HepG2 (cell line): ENCODE results near the gene ETV3L. TPM values are rescaled to one million over a fixed set of nuclear protein-coding genes. Genes with fewer than 3 reads are reported as not detected.

Source experiments
- FOXA3 ChIP-seq: IDR thresholded peaks from 2 replicates; pipeline ENCODE4 v1.6.1; 2016; ENCODE audit warnings: missing genetic modification reagents, missing compliant biosample characterization
- HHEX ChIP-seq: IDR thresholded peaks from 2 replicates; pipeline ENCODE4 v1.6.1; 2016; ENCODE audit warnings: control low read depth
- NFKB2 ChIP-seq: sonication (generic); formaldehyde crosslinking; IDR thresholded peaks from 2 replicates; pipeline ENCODE4 v1.4.0; 2020; ENCODE audit warnings: missing genetic modification reagents, borderline replicate concordance
- NFKBIZ ChIP-seq: IDR thresholded peaks from 2 replicates; pipeline ENCODE4 v1.6.1; 2018; ENCODE audit warnings: missing genetic modification reagents, missing compliant biosample characterization
- RARG ChIP-seq: sonication (generic); formaldehyde crosslinking; IDR thresholded peaks from 2 replicates; pipeline ENCODE4 v1.4.0; 2020; ENCODE audit warnings: low read depth, mild to moderate bottlenecking, missing genetic modification reagents
- SAP130 ChIP-seq: IDR thresholded peaks from 2 replicates; pipeline ENCODE4 v1.6.1; 2016; ENCODE audit warnings: low read depth
- SMYD3 ChIP-seq: sonication (generic); formaldehyde crosslinking; IDR thresholded peaks from 2 replicates; pipeline ENCODE4 v1.8.1; 2023; ENCODE audit warnings: mild to moderate bottlenecking, missing genetic modification reagents
- TBL1XR1 ChIP-seq: fragments of 150-350 bp; IDR thresholded peaks from 2 replicates; pipeline ENCODE4 v1.6.1; 2014; ENCODE audit warnings: borderline replicate concordance, low read length; ENCODE audit not compliant: partially characterized antibody
- U2AF2 ChIP-seq: fragments of 200-400 bp; formaldehyde crosslinking; IDR thresholded peaks from 2 replicates; pipeline ENCODE4 v1.6.1; 2017; ENCODE audit warnings: low read depth, mild to moderate bottlenecking, low read length
- ZC3H4 ChIP-seq: sonication (generic); formaldehyde crosslinking; IDR thresholded peaks from 2 replicates; pipeline ENCODE4 v1.4.0; 2020; ENCODE audit warnings: missing genetic modification reagents, borderline replicate concordance
- ZFP36L1 ChIP-seq: sonication (generic); formaldehyde crosslinking; IDR thresholded peaks from 2 replicates; pipeline ENCODE4 v1.8.0; 2022; ENCODE audit warnings: mild to moderate bottlenecking, missing genetic modification reagents, moderate library complexity
- ZFP62 ChIP-seq: sonication (generic); formaldehyde crosslinking; IDR thresholded peaks from 2 replicates; pipeline ENCODE4 v1.4.0; 2020; ENCODE audit warnings: missing genetic modification reagents
- ZNF331 ChIP-seq: sonication (generic); formaldehyde crosslinking; IDR thresholded peaks from 2 replicates; pipeline ENCODE4 v1.4.0; 2020; ENCODE audit warnings: missing genetic modification reagents
- ZNF574 ChIP-seq: sonication (generic); formaldehyde crosslinking; IDR thresholded peaks from 2 replicates; pipeline ENCODE4 v1.4.0; 2020; ENCODE audit warnings: missing genetic modification reagents
- ZNF577 ChIP-seq: sonication (generic); formaldehyde crosslinking; IDR thresholded peaks from 2 replicates; pipeline ENCODE4 v1.4.0; 2020; ENCODE audit warnings: mild to moderate bottlenecking, low read depth, missing genetic modification reagents, borderline replicate concordance
- ZNF644 ChIP-seq: IDR thresholded peaks from 2 replicates; pipeline ENCODE4 v1.6.1; 2016; ENCODE audit warnings: low read depth
- ZNF674 ChIP-seq: sonication (generic); formaldehyde crosslinking; IDR thresholded peaks from 2 replicates; pipeline ENCODE4 v1.5.0; 2020; ENCODE audit warnings: low read depth, mild to moderate bottlenecking, missing genetic modification reagents
- ZNF737 ChIP-seq: sonication (generic); formaldehyde crosslinking; IDR thresholded peaks from 2 replicates; pipeline ENCODE4 v1.5.0; 2020; ENCODE audit warnings: missing genetic modification reagents, mild to moderate bottlenecking, borderline replicate concordance
- ZNF770 ChIP-seq: sonication (generic); formaldehyde crosslinking; IDR thresholded peaks from 2 replicates; pipeline ENCODE4 v1.5.0; 2020; ENCODE audit warnings: mild to moderate bottlenecking, missing genetic modification reagents
- ZNF776 ChIP-seq: sonication (generic); formaldehyde crosslinking; IDR thresholded peaks from 2 replicates; pipeline ENCODE4 v1.4.0; 2020; ENCODE audit warnings: mild to moderate bottlenecking, missing genetic modification reagents
- polyA plus RNA-seq, 8 experiments: library from polyadenylated mRNA; depleted of rRNA in 3 of 8; stranded (reverse) in 7 of 8; unstranded in 1 of 8; fragments of >200 nt; fragmentation: Illumina TruSeq in 4 of 8; extraction: Trizol in 4 of 8; gene quantifications; 2 replicates each; pipeline versions ENCODE4 v1.2.1 to v1.2.3, GENCODE V29; 2011 to 2016; ENCODE audit warnings: low read depth in 4 of 8, missing spikeins in 1 of 8, mixed read lengths in 1 of 8; ENCODE audit not compliant: insufficient read depth in 1 of 8
- total RNA-seq, 5 experiments: library from RNA; depleted of rRNA; stranded (reverse); fragments of >200 nt; fragmentation: Illumina TruSeq; extraction: Trizol; gene quantifications; 2 replicates each; pipeline ENCODE4 v1.2.3, GENCODE V29; 2016; ENCODE audit warnings: low read depth in 1 of 5
- TF ChIP-seq, protein P1 (sequence below): sonication (generic); formaldehyde crosslinking; IDR thresholded peaks from 2 replicates; pipeline ENCODE4 v1.8.1; 2023; ENCODE audit warnings: mild to moderate bottlenecking, missing genetic modification reagents
- TF ChIP-seq, protein P2 (sequence below): sonication (generic); formaldehyde crosslinking; IDR thresholded peaks from 2 replicates; pipeline ENCODE4 v1.4.0; 2020; ENCODE audit warnings: missing genetic modification reagents

ETV3L gene
- total and polyA plus RNA-seq, 2 of the 13 experiments (the other 11 are each of a cell fraction or from before 2014, with no cell fraction given), result not detected

- TF ChIP-seq U2AF2 (no peak), ZNF574 (CRISPR knock-in tag) (peak; percentile 56), ZC3H4 (CRISPR knock-in tag) (no peak), NFKBIZ (CRISPR knock-in tag) (0 out of 2 replicates have a peak, but pooled peaks have one; percentile 43), RARG (CRISPR knock-in tag) (no peak), ZNF644 (CRISPR knock-in tag) (no peak), ZFP62 (CRISPR knock-in tag) (no peak), SMYD3 (CRISPR knock-in tag) (no peak), ZNF770 (CRISPR knock-in tag) (no peak), FOXA3 (CRISPR knock-in tag) (0 out of 2 replicates have a peak, but pooled peaks have one; percentile 12), ZNF737 (no peak), TBL1XR1 (no peak), ZNF674 (CRISPR knock-in tag) (no peak), ZNF577 (CRISPR knock-in tag) (no peak), ZNF776 (CRISPR knock-in tag) (no peak), NFKB2 (CRISPR knock-in tag) (0 out of 2 replicates have a peak, but pooled peaks have one; percentile 39), ZFP36L1 (no peak), ZNF331 (CRISPR knock-in tag) (peak; percentile 38; the same call in 1 of the 2 replicates), SAP130 (CRISPR knock-in tag) (peak; percentile 73), HHEX (no peak)
- TF ChIP-seq, protein P1, sequence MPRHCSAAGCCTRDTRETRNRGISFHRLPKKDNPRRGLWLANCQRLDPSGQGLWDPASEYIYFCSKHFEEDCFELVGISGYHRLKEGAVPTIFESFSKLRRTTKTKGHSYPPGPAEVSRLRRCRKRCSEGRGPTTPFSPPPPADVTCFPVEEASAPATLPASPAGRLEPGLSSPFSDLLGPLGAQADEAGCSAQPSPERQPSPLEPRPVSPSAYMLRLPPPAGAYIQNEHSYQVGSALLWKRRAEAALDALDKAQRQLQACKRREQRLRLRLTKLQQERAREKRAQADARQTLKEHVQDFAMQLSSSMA (CRISPR knock-in tag), result no peak
- TF ChIP-seq, protein P2, sequence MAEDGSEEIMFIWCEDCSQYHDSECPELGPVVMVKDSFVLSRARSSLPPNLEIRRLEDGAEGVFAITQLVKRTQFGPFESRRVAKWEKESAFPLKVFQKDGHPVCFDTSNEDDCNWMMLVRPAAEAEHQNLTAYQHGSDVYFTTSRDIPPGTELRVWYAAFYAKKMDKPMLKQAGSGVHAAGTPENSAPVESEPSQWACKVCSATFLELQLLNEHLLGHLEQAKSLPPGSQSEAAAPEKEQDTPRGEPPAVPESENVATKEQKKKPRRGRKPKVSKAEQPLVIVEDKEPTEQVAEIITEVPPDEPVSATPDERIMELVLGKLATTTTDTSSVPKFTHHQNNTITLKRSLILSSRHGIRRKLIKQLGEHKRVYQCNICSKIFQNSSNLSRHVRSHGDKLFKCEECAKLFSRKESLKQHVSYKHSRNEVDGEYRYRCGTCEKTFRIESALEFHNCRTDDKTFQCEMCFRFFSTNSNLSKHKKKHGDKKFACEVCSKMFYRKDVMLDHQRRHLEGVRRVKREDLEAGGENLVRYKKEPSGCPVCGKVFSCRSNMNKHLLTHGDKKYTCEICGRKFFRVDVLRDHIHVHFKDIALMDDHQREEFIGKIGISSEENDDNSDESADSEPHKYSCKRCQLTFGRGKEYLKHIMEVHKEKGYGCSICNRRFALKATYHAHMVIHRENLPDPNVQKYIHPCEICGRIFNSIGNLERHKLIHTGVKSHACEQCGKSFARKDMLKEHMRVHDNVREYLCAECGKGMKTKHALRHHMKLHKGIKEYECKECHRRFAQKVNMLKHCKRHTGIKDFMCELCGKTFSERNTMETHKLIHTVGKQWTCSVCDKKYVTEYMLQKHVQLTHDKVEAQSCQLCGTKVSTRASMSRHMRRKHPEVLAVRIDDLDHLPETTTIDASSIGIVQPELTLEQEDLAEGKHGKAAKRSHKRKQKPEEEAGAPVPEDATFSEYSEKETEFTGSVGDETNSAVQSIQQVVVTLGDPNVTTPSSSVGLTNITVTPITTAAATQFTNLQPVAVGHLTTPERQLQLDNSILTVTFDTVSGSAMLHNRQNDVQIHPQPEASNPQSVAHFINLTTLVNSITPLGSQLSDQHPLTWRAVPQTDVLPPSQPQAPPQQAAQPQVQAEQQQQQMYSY (CRISPR knock-in tag), result no peak
These were observed 25.5 kb downstream of the ETV3L start (continued) for GRCh38 chr1:157073944-157074685.
